ENCODE results near the gene C2orf15. TPM values are rescaled to one million over a fixed set of nuclear protein-coding genes. Genes with fewer than 3 reads are reported as not detected.
A peak's percentile ranks its signal among the peaks of the same experiment; 100 is the strongest.
"Not testable (repeated sequence)": the region's sequence is repeated elsewhere in the genome, so short reads cannot be mapped to it uniquely, and the experiment has no call there.

C2orf15 gene
- polyA plus RNA-seq, 1 donor (not counting 4 experiments of a cell fraction or from before 2014, with no cell fraction given) = 0.31 TPM

- H4K20me1 ChIP-seq (ENCODE audit: control insufficient read depth, extremely low read depth, insufficient read depth, low read length) = peaks cover 4% of the 10 kb centered on the region
- TF ChIP-seq, protein P1, sequence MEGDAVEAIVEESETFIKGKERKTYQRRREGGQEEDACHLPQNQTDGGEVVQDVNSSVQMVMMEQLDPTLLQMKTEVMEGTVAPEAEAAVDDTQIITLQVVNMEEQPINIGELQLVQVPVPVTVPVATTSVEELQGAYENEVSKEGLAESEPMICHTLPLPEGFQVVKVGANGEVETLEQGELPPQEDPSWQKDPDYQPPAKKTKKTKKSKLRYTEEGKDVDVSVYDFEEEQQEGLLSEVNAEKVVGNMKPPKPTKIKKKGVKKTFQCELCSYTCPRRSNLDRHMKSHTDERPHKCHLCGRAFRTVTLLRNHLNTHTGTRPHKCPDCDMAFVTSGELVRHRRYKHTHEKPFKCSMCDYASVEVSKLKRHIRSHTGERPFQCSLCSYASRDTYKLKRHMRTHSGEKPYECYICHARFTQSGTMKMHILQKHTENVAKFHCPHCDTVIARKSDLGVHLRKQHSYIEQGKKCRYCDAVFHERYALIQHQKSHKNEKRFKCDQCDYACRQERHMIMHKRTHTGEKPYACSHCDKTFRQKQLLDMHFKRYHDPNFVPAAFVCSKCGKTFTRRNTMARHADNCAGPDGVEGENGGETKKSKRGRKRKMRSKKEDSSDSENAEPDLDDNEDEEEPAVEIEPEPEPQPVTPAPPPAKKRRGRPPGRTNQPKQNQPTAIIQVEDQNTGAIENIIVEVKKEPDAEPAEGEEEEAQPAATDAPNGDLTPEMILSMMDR (optimal IDR thresholded peaks at IDR 0.05 in 1 of 3, IDR thresholded peaks at IDR 0.05 in 1 of 3, conservative IDR thresholded peaks at IDR 0.05 in 1 of 3; ENCODE audit: extremely low read depth in 1 of 3, insufficient read depth in 2 of 3, low read length in 3 of 3) = peak in 1 of 3 experiments; percentile 4
- no peak for TF ChIP-seq EZH2 (IDR thresholded peaks at IDR 0.05; ENCODE audit: low read length)
- H3K9ac ChIP-seq (ENCODE audit: control insufficient read depth, extremely low read depth, insufficient read depth, low read length) = no peak overlapping the region
- H3K36me3 ChIP-seq (ENCODE audit: control insufficient read depth in 2 of 2, extremely low read depth in 1 of 2, insufficient read depth in 2 of 2, low read length in 2 of 2) = peaks cover 8 to 9% of the 10 kb centered on the region in 2 experiments
- dilution Hi-C loops (cut with MboI; ENCODE audit: extremely low pct_ligation_motif_present, low sequenced_read_pairs) = no loop called here
- no peak overlapping the region for H3K27ac ChIP-seq (ENCODE audit: control insufficient read depth, insufficient read depth, low read length)
- FAIRE-seq (no peak), DNase-seq (ENCODE audit: low read depth, low spot score) (no peak)
- no peaks in the 10 kb centered on the region for H3K4me1 ChIP-seq (ENCODE audit: control insufficient read depth, extremely low read depth, insufficient read depth, low read length)
- H3K9me1 ChIP-seq (ENCODE audit: control insufficient read depth, extremely low read depth, insufficient read depth, low read length) = no peaks in the 10 kb centered on the region
- H3K27me3 ChIP-seq (ENCODE audit: control insufficient read depth, extremely low read depth, insufficient read depth, low read length) = no peaks in the 10 kb centered on the region
- H3K4me3 ChIP-seq (ENCODE audit: control insufficient read depth in 2 of 3, extremely low read depth in 1 of 3, insufficient read depth in 2 of 3, low read depth in 1 of 3, low read length in 3 of 3) = no peak overlapping the region
- no peaks in the 10 kb centered on the region for H3K9me3 ChIP-seq (ENCODE audit: control insufficient read depth, low read depth, low read length)
- H2AFZ ChIP-seq (ENCODE audit: control insufficient read depth, low read length) = no peak overlapping the region
- H3K4me2 ChIP-seq (ENCODE audit: control insufficient read depth, extremely low read depth, insufficient read depth, low read depth, low read length) = no peak overlapping the region
- H3K79me2 ChIP-seq (ENCODE audit: control insufficient read depth, insufficient read depth, low read length) = peaks cover 44% of the 10 kb centered on the region
These were observed 49.0 kb downstream of the C2orf15 start for GRCh38 chr2:99190548-99190947.

DNA sequence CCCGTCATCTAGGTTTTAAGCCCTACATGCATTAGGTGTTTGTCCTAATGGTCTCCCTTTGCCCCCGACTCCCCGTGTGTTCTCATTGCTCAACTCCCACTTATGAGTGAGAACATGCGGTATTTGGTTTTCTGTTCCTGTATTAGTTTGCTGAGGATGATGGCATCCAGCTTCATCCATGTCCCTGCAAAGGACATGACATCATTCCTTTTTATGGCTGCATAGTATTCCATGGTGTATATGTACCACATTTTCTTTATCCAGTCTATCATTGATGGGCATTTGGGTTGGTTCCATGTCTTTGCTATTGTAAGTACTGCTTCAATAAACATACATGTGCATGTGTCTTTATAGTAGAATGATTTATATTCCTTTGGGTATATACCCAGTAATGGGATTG, 50.9 kb downstream of the C2orf15 start:
- H3K9me3 ChIP-seq (ENCODE audit: control insufficient read depth, low read depth, low read length); H3K4me2 ChIP-seq (ENCODE audit: control insufficient read depth, extremely low read depth, insufficient read depth, low read depth, low read length); DNase-seq (ENCODE audit: low read depth, low spot score); FAIRE-seq; H3K4me3 ChIP-seq (ENCODE audit: control insufficient read depth in 2 of 3, extremely low read depth in 1 of 3, insufficient read depth in 2 of 3, low read depth in 1 of 3, low read length in 3 of 3); H4K20me1 ChIP-seq (ENCODE audit: control insufficient read depth, extremely low read depth, insufficient read depth, low read length); dilution Hi-C loops (cut with MboI; ENCODE audit: extremely low pct_ligation_motif_present, low sequenced_read_pairs); H3K27me3 ChIP-seq (ENCODE audit: control insufficient read depth, extremely low read depth, insufficient read depth, low read length); H3K36me3 ChIP-seq (ENCODE audit: control insufficient read depth in 2 of 2, extremely low read depth in 1 of 2, insufficient read depth in 2 of 2, low read length in 2 of 2); H3K27ac ChIP-seq (ENCODE audit: control insufficient read depth, insufficient read depth, low read length); H3K4me1 ChIP-seq (ENCODE audit: control insufficient read depth, extremely low read depth, insufficient read depth, low read length); H2AFZ ChIP-seq (ENCODE audit: control insufficient read depth, low read length); H3K9ac ChIP-seq (ENCODE audit: control insufficient read depth, extremely low read depth, insufficient read depth, low read length); H3K9me1 ChIP-seq (ENCODE audit: control insufficient read depth, extremely low read depth, insufficient read depth, low read length): not testable (repeated sequence)
- H3K79me2 ChIP-seq (ENCODE audit: control insufficient read depth, insufficient read depth, low read length) = peaks cover 28% of the 10 kb centered on the region
